ENCODE measurements around the gene CWF19L2.
"Not testable (repeated sequence)": the region's sequence is repeated elsewhere in the genome, so short reads cannot be mapped to it uniquely, and the experiment has no call there.

The CWF19L2 gene

GRCh38 chr11:107430525-107430924 lies 27.1 kb downstream of the CWF19L2 start:
- peak; percentile 41 for DNase-seq

- no peak for DNase-seq
Observed at GRCh38 chr11:107427569-107428180, 29.9 kb downstream of the CWF19L2 start.

DNA sequence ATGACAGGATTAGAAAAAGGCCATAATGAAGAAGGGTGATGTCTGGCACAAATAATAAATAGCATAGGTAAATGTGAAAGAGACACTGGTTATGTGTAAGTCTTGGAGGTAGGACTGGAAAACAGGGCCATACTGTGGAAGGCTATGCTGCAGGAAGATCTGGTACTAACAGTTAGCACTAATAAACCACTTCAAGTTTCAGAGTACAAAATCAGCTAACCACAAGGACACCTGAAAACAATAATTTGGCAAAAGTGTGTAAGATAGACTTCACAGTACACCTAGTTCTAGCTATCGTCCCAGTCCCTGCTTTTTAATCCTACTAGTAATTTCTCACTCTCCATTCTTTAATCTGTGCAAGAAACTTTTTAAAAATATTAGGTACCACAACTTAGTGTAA lies 44.3 kb downstream of the CWF19L2 start:
- no peak for DNase-seq

DNA sequence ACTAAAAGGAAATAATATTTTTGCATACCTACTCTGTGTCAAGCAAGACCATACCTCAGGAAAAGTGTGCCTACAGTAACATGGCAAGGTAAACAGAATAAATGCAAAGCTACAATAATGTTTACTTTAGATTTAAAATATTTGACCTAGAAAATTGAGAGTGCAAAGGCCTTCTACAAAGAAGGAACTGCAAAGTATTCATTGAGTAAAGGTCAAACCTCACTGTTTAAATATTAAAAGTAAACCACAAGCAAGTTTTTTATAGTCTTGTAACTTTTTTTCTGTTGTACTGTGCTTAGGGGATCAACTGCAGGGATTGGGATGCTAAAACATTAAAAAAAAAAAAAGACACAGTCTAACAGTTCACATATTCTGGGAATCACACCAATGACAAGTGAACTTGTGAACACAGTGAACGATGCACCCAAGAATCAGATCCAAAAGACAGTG lies 48.8 kb downstream of the CWF19L2 start:
- DNase-seq = no peak

DNA sequence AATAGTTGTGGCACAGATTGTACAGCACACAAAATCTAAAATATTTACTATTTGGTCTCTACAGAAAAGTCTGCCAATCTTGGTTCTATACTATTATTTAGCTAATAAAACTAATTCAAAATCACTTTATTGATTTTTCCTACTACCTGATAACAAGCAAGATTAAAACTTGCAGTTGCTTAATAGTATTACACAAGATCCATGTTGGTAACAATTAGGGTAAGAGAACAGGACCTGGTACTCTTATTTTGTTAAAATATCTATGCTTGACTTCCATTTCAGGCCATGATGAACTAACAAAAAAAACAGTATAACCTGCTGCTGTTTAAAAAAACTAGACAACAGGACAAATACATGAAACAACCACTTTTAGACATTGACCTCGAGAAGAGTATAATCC lies 52.4 kb downstream of the CWF19L2 start:
- DNase-seq = no peak

DNA sequence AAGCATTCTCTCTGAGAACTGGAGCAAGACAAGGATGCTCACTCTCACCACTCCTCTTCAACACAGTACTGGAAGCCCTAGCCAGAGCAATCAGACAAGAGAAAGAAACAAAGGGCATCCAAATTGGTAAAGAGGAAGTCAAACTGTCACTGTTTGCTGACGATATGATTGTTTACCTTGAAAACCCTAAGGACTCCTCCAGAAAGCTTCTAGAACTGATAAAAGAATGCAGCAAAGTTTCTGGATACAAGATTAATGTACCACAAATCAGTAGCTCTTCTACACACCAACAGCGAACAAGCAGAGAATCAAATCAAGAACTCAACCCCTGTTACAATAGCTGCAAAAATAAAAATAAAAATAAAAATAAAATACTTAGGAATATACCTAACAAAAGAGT lies 56.5 kb downstream of the CWF19L2 start:
- not testable (repeated sequence) for DNase-seq

DNA sequence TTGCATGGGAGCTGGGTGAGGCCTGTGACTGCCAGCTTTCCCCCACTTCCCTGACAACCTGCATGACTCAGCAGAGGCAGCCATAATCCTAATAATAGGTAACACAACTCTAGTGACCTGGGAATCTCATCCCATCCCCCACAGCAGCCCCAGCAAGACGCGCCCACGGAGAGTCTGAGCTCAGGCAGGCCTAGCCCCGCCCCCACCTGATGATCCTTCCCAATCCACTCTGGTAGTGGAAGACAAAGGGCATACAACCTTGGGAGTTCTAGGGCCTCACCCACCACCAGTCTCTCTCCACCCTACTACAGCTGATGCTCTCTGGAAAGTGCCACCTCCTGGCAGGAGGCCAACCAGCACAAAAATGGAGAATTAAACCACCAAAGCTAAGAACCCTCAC lies 60.3 kb downstream of the CWF19L2 start:
- DNase-seq = no peak

GRCh38 chr11:107392611-107393010 lies 65.0 kb downstream of the CWF19L2 start:
- no peak for DNase-seq

GRCh38 chr11:107390701-107391100 lies 66.9 kb downstream of the CWF19L2 start:
- peak; percentile 4 for DNase-seq

DNA sequence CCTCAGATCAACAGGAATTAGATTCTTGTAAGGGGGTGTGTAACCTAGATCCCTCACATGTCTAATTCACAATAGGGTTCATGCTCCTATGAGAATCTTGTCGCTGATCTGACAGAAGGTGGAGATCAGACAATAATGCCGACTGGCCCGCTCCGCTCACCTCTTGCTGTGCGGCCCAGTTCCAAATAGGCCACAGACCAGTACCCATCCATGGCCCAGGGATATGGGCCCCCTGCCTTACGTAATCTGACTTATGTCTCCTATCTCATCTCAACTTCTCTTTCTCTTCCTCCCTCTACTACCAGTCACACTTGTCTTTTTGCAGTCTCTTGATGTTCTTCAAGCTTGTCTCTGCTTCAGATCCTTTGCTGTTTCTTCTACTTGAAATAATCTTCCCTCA lies 70.0 kb downstream of the CWF19L2 start:
- no peak for DNase-seq

GRCh38 chr11:107385361-107385981 lies 72.2 kb downstream of the CWF19L2 start:
- no peak for DNase-seq

- no peak for DNase-seq
Observed at GRCh38 chr11:107384144-107384852, 73.3 kb downstream of the CWF19L2 start.

GRCh38 chr11:107372439-107372838 lies 85.2 kb downstream of the CWF19L2 start:
- DNase-seq = no peak

GRCh38 chr11:107370390-107370789 lies 87.2 kb downstream of the CWF19L2 start:
- peak; percentile 37 for DNase-seq

GRCh38 chr11:107359701-107360100 lies 97.9 kb downstream of the CWF19L2 start:
- DNase-seq = no peak

- no peak for DNase-seq
Observed at GRCh38 chr11:107357877-107358276, 99.7 kb downstream of the CWF19L2 start.

- DNase-seq = no peak
Observed at GRCh38 chr11:107354780-107355179, 102.8 kb downstream of the CWF19L2 start.

GRCh38 chr11:107337917-107338316 lies 119.7 kb downstream of the CWF19L2 start:
- no peak for DNase-seq

DNA sequence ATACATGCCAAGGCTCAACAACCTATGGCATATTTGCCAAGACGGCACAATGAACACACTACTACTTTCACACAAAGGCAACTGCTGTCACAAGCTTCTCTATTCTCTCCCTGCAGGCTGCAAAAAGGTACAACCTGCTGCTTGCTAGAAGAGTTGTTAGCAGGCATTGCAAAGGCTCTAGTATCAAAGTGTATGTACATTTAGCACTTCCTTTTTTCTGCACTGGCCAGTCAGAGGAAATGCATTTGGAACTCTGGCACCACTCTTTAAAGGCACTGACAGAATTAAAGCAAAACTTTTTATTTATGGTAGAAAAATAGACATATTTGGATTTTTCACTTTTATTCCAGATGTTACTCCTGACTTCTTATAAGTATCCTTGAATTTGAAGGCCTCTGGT lies 125.9 kb downstream of the CWF19L2 start:
- DNase-seq = no peak

DNA sequence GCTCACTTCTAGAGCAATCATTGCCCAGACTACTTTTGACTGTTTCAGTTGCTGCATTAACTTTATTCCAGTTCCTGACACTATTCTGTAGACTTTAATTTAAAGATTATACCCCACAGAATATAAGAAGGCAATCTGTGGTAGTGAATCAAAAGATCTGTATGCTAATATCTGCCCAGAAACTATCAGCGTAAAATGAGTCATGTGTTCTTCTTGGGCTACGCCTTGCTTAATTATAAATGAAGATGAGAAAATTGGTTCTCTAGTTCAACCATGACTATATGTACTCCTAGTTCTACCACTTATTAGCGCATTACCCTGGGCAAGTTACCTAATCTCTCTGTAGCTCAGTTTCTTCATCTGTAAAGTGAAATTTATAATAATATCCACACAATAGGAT lies 128.5 kb downstream of the CWF19L2 start:
- no peak for DNase-seq

GRCh38 chr11:107316426-107316825 lies 141.2 kb downstream of the CWF19L2 start:
- no peak for DNase-seq

GRCh38 chr11:107307991-107308390 lies 149.6 kb downstream of the CWF19L2 start:
- DNase-seq = no peak

- DNase-seq = no peak
Observed at GRCh38 chr11:107301878-107302277, 155.7 kb downstream of the CWF19L2 start.

- no peak for DNase-seq
Observed at GRCh38 chr11:107293677-107294344, 163.8 kb downstream of the CWF19L2 start.

All from suppressor macrophage treated with lipopolysaccharide for 4 hours (primary cell).